GM18858 (cell line): ENCODE data around the gene MAX.
"Not testable (repeated sequence)": the region's sequence is repeated elsewhere in the genome, so short reads cannot be mapped to it uniquely, and the experiment has no call there.

Experiments used
- ATAC-seq: cut with Tn5 transposase; IDR thresholded peaks from one replicate; pipeline ENCODE4 v1.9.1; 2021; ENCODE audit not compliant: unreplicated experiment

The MAX gene

GRCh38 chr14:65040666-65041433 lies 61.5 kb downstream of the MAX start:
- no peak for ATAC-seq

GRCh38 chr14:65038966-65039365 lies 63.4 kb downstream of the MAX start:
- ATAC-seq: no peak

GRCh38 chr14:65035049-65035448 lies 67.3 kb downstream of the MAX start:
- no peak for ATAC-seq

- ATAC-seq: no peak
Observed at GRCh38 chr14:65034021-65034420, 68.3 kb downstream of the MAX start.

- no peak for ATAC-seq
Observed at GRCh38 chr14:65033181-65033580, 69.1 kb downstream of the MAX start.

GRCh38 chr14:65032319-65032718 lies 70.0 kb downstream of the MAX start:
- no peak for ATAC-seq

- not testable (repeated sequence) for ATAC-seq
Observed at GRCh38 chr14:65031321-65031720, 71.0 kb downstream of the MAX start.

- ATAC-seq: no peak
Observed at GRCh38 chr14:65028937-65029336, 73.4 kb downstream of the MAX start.

GRCh38 chr14:65027127-65027799 lies 75.1 kb downstream of the MAX start:
- no peak for ATAC-seq

- ATAC-seq: no peak
Observed at GRCh38 chr14:65026526-65026925, 75.8 kb downstream of the MAX start.

GRCh38 chr14:65025818-65026217 lies 76.5 kb downstream of the MAX start:
- no peak for ATAC-seq
